Stimulated activated CD8-positive, alpha-beta memory T cell treated with anti-CD3 and anti-CD28 coated beads, Interleukin-12 subunit alpha, Interleukin-12 subunit beta, amount 100 ng/mL, for 4 hours (primary cell): ENCODE results near the gene TOP2A.
"Not testable (repeated sequence)": the region's sequence is repeated elsewhere in the genome, so short reads cannot be mapped to it uniquely, and the experiment has no call there.

ENCODE experiments used
- DNase-seq: peaks from one replicate; pipeline ENCODE4 v3.0.0-alpha.2; 2020; ENCODE audit warnings: low read depth

The TOP2A gene

DNA sequence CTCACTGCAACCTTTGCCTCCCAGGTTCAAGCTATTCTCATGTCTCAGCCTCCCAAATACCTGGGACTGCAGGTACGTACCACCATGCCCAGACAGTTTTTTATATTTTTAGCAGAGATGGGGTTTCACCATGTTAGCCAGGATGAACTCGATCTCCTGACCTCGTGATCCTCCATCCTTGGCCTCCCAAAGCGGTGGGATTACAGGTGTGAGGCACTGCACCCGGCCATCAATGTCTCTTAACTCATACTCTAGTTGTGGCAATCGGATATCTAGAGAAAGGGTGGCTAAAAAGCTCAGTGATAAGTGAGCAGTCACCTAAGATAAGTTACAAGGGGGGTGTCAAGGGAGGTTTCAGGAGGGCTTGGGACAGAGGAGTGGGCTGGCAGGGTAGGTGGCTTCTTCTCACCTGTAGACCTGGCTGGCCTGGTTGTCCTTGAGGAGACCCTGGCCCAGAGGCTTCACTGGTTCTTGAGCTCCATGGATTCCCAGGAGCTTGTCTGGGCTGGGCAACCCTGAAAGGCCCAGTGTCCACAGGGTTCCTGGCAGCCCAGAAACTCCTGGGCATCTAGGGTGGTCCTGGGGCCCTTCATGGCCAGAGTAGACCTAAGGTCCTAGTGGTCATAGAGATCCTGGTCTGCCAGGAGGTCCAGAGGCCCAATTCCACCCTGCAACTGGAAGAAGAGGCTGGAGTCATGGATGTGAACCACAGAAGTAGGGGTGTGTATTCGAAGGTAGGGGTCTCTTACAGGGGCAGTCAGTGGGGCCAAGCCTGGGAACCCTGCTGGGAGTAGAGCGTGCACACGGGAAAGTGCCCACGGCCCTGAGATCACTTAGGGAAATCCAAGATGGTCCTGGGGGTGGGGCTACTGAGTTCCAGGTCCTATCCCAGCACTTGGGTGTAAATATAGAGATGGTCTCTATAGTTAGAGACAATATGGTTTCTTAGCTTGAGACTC, 12.9 kb upstream of the TOP2A start:
- DNase-seq, result no peak

DNA sequence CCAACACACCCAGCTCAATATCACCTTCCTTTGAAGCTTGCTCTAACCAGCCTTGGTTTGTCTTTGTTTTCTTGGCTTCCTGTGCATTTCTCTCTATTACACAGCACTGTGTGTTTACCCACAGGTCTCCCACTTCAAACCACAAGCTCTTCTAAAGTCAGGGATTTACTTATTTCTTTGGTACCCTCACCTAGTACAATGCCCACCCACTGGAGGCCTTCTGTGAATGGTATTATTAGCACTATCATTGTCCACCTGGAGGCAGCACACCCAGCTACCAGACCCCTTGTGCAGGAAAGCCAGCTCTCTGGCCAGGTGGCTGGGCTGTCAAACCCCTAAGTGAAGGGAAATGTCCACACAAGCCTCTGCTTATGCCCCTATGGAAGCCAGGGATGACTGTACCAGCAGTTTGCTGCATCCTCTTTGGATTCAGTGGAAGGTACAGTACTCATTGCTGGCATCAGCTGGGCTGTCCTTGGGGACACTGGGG, 9.4 kb upstream of the TOP2A start:
- no peak for DNase-seq

DNA sequence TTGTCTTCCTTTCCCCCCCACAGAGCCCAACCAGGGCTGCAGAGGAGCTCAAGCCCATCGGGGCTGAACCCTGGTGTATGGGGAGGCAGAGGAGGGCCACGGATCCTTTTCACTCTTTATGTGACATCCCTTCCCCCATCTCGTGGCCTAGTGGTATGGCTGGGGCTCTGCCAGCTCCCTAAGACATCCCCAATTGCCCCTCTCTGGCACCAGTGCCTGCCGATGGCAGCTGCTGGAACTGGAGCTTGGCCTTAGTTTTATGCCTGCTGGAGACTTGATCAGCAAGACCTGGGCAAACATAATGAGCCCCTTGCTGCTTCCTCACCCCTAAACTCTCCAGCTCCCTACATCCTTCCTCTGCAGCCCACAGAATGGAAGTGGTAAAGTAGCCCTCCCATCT, 8.0 kb upstream of the TOP2A start:
- no peak for DNase-seq

DNA sequence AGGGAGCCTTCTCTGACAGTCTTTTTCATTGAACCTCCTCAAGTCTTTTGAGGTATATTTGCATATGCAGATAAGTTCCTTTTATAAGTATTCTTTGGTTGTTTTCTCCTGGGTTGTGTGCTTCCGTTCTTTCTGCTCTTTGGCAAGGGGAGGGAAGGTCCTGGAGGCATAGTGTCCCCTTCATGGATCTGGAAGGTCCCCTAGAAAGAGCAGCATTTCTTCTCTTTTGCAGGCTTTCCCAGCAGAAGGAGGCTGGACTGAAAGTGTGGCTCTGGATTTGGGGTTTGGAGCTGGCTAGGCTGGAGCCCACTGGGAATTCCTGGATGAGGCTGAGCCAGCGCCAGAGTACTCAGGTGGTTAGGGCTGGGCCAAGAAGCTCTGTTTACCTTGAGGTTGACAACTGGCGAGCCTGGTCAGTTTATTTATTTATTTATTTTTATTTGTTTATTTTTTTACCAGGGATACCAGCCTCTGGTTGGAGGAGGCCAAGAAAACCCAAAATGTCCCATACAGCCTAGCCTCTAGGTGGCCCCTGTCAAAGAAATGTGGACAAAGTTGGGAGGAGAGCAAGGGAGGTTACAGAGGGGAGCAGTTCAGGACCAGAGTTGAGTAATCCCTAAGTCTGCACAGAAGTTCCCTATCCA, 5.4 kb upstream of the TOP2A start:
- no peak for DNase-seq

DNA sequence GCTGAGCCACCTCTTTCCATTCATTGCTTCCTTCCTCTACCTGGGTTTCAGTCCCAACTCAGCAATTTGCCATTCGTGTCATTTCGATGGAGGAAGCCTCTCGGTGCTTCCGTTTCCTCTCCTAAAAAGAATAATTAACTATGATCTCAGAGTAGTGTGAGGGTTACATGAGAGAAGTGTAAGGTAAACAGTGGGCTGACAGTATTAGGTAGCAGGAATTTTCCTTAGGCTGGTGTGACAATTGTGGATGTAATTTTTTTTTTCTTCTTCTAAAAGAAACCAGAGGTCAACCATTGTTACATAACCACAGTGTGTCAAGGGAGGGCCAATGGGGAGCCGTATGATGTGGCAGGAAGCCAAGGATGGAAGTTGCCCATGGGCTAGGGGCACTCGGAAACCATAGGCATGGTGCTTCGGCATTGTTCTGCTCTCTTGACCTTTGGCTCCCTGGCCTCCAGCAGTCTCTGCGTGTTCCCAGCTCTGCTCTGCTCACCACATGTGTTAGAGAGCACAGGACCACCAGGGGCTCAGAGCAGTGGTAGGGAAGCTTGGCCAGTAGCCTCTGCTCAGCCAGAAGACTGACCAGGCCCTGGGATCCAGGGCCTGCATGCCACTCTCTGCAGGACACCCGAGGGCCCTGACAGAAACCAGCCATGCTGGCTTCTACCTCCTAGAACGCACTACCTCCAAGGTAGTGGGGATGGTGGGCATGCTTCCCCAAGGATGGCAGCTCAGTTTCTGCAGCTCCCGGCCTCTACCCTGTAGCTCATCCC, 2.0 kb upstream of the TOP2A start:
- DNase-seq, result no peak

DNA sequence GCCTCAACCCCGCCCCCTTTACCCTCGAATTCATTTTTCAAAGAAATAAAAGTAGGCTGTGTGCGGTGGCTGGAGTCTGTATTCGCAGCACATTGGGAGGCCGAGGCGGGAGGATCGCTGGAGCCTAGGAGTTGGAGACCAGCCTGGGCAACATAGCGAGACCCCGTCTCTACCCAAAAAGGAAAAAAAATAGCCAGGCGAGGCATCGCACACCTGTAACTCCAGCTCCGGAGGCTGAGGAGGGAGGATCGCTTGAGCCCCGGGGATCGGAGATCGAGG, 671 bp upstream of the TOP2A start:
- no peak for DNase-seq

DNA sequence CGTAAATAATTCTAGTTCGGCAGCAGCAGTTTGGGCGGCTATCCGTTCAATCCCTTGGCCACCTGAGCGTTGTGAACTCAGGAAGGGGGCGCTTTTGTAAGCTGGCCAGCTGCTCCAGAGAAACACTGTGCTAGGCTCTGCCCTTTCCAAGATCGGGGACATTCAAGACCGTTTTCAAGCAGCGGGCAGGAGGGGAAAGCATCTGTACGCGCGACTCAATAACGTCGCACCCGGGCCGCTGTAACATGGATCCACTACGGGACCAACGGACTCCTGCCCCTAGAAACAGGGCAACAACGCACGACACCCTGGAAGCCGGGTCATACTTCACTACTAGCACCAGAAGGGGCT, 463 bp downstream of the TOP2A start:
- no peak for DNase-seq

DNA sequence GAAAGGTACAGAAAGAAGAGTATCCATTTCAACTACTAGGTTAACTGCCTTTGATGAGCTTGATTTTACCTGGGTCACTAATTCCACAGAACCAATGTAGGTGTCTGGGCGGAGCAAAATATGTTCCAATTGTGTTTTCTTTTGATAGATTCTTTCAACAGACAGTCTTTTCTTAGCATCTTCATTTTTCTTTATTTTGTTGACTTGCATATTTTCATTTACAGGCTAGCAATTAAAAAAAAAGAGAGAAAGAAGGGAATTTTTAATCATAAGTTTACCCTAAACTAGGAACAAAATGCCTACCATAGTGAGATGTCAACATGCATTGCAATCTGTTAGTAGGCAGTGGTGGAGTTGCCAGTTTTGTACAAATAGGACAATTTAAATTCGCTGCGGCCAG, 1.0 kb downstream of the TOP2A start:
- DNase-seq, result no peak

DNA sequence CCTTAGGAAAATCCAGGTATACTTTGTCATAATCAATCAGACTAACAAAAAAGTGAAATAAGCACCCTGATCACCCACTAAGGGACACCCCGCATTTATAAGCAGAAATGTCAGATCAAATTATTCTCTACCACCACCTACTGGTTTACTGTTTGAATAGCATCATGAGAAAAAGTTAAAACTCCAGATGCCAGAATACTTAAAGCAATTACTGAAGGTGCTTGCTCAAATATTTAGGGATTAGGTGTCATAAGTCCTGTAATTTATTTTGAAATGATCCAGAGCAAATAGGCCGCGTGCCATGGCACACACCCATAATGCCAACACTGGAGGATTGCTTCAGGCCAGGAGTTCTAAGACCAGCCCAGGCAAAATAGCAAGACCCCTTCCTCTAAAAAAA, 2.3 kb downstream of the TOP2A start:
- DNase-seq, result no peak

DNA sequence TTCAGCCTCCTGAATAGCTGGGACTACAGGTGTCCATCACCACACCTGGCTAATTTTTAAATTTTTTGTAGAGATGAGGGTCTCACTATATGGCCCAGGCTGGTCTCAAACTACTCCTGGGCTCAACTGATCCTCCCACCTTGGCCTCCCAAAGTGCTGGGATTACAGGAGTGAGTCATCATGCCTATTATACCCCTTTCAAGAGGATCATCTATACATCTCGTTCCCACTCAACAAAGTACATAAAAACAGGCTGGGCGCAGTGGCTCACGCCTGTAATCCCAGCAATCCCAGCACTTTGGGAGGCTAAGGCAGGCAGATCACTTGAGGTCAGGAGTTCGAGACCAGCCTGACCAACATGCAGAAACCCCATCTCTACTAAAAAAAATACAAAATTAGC, 3.4 kb downstream of the TOP2A start:
- not testable (repeated sequence) for DNase-seq

DNA sequence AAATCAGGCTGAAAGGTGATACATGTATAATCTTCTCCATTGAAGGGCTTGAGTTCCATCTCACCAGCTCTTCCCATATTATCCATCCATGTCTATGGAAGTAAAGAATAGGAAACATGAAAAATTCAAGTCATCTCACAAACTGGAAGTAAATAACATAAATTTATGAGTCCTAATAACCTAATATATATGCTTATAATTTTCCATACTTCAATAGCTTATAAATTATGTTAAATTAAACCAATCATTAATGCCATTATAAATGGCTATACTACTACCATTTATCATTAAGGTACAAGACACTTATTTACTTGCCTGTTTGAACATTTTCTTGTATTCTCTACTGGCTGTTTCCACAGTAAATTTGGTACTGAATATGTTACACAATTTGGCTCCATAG, 4.8 kb downstream of the TOP2A start:
- no peak for DNase-seq

DNA sequence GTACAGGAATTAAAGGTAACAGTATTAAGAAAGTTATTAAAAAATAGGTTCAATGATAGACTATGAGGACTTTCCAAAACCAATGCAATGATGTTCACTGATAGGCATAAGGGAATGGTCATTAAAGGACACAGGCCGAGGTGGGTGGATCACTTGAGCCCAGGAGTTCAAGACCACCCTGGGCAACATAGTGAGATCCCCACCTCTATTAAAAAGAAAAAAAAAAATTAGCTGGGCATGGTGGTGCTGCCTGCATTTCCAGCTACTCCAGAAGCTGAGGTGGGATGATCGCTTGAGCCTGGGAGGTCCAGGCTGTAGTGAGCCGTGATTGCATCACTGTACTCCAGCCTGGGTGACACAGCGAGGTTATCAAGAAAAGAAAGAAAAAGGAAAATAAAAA, 5.9 kb downstream of the TOP2A start:
- no peak for DNase-seq

DNA sequence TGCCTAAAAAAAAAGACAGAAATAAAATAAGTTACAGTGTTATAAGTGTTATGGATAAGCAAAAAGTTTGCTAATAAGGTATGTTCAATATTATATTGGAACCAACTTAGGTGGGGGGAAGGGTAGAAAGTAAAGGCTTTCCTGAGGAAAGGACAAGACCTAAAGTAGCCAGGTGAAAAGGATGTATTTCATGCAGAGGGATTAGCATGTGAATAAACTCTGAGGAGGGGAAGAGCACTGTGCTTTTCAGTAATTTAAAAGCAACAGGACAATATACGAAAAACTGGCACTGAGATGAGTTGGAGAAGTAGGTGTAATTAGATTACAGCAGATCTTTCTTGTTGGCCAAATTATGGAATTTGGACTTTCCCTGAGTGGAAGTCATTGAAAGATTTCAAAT, 7.6 kb downstream of the TOP2A start:
- DNase-seq, result no peak

DNA sequence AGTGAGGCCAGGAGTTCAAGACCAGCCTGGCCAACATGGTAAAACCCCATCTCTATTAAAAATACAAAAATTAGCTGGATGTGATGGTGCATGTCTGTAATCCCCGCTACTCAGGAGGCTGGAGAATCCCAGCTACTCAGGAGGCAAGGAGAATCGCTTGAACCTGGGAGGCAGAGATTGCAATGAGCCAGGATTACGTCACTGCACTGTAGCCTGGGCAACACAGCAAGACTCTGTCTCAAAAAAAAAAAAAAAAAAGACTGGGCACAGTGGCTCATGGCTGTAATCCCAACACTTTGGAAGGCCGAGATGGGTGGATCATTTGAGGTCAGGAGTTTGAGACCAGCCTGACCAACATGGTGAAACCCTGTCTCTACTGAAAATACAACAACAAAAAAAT, 8.2 kb downstream of the TOP2A start:
- DNase-seq, result not testable (repeated sequence)

DNA sequence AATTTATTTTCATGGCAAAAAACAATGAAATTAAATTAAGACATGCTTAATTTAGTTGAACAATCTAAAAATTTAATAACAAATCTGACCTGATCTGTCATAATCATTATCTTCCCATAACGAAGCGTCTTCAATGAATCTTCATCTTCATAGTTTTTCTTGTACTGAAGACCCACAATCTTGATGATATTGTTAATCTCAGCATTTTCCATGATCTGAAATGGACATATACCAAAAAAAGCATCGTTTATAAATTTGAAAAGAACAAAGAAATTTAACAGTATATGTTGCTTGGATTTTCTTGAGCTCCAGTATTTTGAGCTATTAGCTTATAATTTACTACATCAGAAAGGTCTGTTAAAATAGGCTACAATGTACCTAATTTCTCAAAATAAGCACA, 10.2 kb downstream of the TOP2A start:
- DNase-seq, result no peak

DNA sequence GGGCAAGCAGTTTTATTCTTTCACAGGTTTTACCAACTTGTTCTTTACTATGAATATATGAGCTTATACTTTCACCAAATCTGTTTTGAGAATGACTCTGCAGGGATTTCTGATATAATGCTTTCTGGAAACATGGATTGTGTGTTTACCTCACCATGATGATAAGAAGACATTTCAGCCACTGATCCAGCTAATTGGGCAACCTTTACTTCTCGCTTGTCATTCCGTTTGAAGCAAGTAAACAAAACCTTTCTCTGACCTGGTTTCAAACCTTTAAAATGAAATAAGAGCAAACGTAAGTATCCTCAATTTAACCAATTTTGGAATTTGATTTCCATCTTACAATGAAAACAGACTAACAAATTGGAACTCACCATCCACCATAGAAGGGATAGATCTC, 13.7 kb downstream of the TOP2A start:
- DNase-seq, result no peak

DNA sequence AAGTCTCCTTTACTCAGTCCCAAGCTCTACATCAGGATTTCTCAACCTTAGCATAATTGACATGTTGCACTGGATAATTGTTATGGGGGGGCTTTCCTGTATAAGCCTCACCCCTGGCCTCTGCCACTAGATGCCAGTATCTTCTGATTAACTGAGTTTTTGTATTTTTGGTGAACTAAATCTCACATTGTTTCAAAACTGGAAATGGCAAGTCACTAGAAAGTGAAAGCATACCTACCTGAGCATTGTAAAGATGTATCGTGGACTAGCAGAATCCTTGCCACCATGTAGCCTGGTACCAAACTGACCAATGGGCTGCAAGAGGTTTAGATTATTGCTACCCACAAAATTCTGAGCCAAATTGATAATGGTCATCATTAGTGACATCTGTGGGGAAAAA, 15.0 kb downstream of the TOP2A start:
- no peak for DNase-seq

DNA sequence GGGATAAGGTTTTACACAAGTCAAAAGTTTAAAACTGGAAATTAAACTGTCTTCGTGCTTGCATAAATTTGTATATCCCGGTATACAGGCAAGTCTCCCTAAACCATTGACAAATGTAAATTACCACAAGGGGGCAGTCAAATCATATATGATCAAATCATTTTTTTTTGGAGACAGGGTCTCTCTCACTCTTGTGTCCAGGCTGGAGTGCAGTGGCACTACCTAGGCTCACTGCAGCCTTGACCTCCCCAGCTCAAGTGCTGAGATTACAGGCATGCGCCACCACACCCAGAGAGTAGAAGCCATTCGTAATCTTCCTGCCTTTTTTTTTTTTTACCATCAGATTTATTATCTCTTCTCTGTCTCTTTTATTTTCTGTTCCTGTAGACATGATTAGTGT, 18.5 kb downstream of the TOP2A start:
- DNase-seq, result no peak

DNA sequence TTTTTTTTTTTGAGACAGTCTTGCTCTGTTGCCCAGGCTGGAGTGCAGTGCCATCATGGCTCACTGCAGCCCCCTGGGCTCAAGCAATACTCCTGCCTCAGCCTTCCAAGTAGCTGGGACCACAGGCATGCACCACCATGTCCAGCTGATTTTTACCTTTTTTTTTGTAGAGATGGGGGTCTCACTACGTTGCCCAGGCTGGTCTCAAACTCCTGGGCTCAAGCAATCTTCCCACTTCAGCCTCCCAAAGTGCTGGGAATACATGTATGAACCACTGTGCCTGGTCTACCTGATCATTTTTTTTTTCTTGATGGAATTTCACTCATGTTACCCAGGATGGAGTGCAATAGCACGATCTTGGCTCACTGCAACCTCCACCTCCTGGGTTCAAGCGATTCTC, 31.1 kb downstream of the TOP2A start:
- DNase-seq, result not testable (repeated sequence)

DNA sequence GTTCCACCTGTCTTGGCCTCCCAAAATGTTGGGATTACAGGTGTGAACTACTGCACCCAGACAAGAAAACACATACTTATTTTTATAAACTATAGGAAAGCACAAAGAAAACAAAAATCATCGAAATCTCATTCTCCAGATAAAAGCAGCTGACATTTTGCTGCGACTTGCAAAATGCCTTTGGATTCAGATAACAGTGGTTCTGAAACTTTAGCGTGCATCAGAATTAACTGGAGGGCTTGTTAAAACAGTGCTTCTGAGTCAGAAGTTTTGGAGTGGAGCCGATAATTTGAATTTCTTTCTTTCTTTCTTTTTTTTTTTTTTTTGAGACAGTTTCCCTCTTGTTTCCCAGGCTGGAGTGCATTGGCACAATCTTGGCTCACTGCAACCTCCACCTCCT, 35.4 kb downstream of the TOP2A start:
- DNase-seq, result no peak

DNA sequence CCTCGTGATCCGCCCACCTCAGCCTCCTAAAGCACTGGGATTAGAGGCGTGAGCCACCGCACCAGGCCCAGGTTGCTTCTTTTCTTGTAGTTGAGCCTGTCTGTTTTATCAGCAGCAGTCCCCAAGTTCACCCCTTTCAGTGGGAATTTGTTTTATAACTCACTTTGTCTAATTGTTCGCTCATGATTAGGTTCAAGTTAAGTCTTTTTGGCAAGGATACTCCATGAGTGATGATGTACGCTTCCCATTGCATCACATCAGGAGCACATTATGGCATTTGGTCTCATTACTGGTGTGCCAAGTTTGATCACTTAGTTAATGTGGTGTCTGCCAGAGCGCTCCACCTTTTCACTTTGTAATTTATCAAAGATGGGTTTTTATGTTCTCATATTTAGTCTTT, 38.7 kb downstream of the TOP2A start:
- no peak for DNase-seq

DNA sequence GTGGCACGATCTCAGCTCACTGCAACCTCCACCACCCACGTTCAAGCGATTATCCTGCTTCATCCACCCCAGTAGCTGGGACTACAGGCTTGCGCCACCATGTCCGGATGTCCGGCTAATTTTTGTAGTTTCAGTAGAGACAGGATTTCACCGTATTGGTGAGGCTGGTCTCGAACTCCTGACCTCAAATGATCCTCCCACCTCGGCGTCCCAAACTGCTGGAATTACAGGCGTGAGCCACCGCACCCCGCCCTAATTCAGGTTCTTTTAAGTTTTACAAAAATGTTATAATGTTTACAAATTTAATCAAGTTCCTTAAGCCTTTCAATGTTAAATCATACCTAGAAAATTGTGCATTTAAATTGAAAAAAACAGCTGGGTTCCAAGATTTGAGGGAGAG, 39.9 kb downstream of the TOP2A start:
- DNase-seq, result no peak

DNA sequence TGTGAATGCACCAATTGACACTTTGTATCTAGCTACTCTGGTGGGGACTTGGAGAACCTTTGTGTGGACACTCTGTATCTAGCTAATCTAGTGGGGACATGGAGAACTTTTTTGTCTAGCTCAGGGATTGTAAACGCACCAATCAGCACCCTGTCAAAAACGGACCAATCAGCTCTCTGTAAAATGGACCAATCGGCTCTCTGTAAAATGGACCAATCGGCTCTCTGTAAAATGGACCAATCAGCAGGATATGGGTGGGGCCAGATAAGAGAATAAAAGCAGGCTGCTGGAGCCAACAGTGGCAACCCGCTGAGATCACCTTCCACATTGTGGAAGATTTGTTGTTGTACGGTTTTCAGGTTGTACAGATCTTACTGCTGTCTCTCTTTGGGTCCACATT, 41.2 kb downstream of the TOP2A start:
- not testable (repeated sequence) for DNase-seq
